ENCODE measurements around the gene LDHA. TPM values are rescaled to one million over a fixed set of nuclear protein-coding genes. Genes with fewer than 3 reads are reported as not detected.

LDHA gene
- total RNA-seq, 2 donors from 2014 or later, result 94.6 to 147 TPM

GRCh38 chr11:18390088-18390487 lies 4.3 kb upstream of the LDHA start:
- WGBS, 2 donors, result 78 to 80% methylated on average over 3 of the region's 3 CpGs
- H3K27ac ChIP-seq, result no peak overlapping the region
- ATAC-seq (no peak), DNase-seq (no peak)
- intact Hi-C loops (cut with DNase I), result loop anchor here (10.0 kb wide), 1 partner anchor 65 kb away; the partner anchor contains the start of genes GTF2H1 and HPS5
- H3K4me1 ChIP-seq, result peaks cover 10% of the 10 kb centered on the region
- no peaks in the 10 kb centered on the region for H3K36me3 ChIP-seq (replicated peaks in 1 of 2; ENCODE audit: insufficient read depth in 1 of 2, low read depth in 2 of 2)
- H3K9me3 ChIP-seq, result no peaks in the 10 kb centered on the region
- no peak overlapping the region for H3K4me3 ChIP-seq
- TF ChIP-seq POLR2A (IDR thresholded peaks at IDR 0.05) (no peak), CTCF (IDR thresholded peaks at IDR 0.05) (no peak)
- no peaks in the 10 kb centered on the region for H3K27me3 ChIP-seq

- intact Hi-C loops (cut with DNase I), result loop anchor here (10.0 kb wide), 1 partner anchor 68 kb away; the partner anchor contains the start of genes GTF2H1 and HPS5
- H3K36me3 ChIP-seq (replicated peaks in 1 of 2; ENCODE audit: insufficient read depth in 1 of 2, low read depth in 2 of 2), result peaks cover 0 to 5% of the 10 kb centered on the region in 2 donors
- peaks cover 22% of the 10 kb centered on the region for H3K4me1 ChIP-seq
- 87 to 95% methylated on average over 4 of the region's 4 CpGs for WGBS, 2 donors
- no peak overlapping the region for H3K27ac ChIP-seq
- H3K4me3 ChIP-seq, result no peak overlapping the region
- no peaks in the 10 kb centered on the region for H3K9me3 ChIP-seq
- H3K27me3 ChIP-seq, result no peaks in the 10 kb centered on the region
- ATAC-seq (no peak), DNase-seq (no peak)
- no peak for TF ChIP-seq CTCF (IDR thresholded peaks at IDR 0.05)
- TF ChIP-seq POLR2A (IDR thresholded peaks at IDR 0.05), result no peak
Observed at GRCh38 chr11:18392434-18393321, 1.7 kb upstream of the LDHA start.

- peaks cover 22% of the 10 kb centered on the region for H3K4me1 ChIP-seq
- ATAC-seq (no peak), DNase-seq (peak; percentile 25 to 47 (median 40))
- H3K9me3 ChIP-seq, result no peaks in the 10 kb centered on the region
- intact Hi-C loops (cut with DNase I), result loop anchor here (10.0 kb wide), 1 partner anchor 69 kb away; the partner anchor contains the start of genes GTF2H1 and HPS5
- H3K4me3 ChIP-seq, result no peak overlapping the region
- WGBS, 2 donors, result 73 to 76% methylated on average over 22 of the region's 22 CpGs
- no peaks in the 10 kb centered on the region for H3K27me3 ChIP-seq
- peak overlapping the region; percentile 92 to 98 (median 94) for H3K27ac ChIP-seq
- peaks cover 0 to 9% of the 10 kb centered on the region in 2 donors for H3K36me3 ChIP-seq (replicated peaks in 1 of 2; ENCODE audit: insufficient read depth in 1 of 2, low read depth in 2 of 2)
- no peak for TF ChIP-seq CTCF (IDR thresholded peaks at IDR 0.05)
- TF ChIP-seq POLR2A (IDR thresholded peaks at IDR 0.05), result no peak
Observed at GRCh38 chr11:18393581-18394274, 635 bp upstream of the LDHA start.

GRCh38 chr11:18394928-18395734 lies 768 bp downstream of the LDHA start:
- H3K27me3 ChIP-seq, result no peaks in the 10 kb centered on the region
- TF ChIP-seq CTCF (IDR thresholded peaks at IDR 0.05), result no peak
- no peak for TF ChIP-seq POLR2A (IDR thresholded peaks at IDR 0.05)
- no peaks in the 10 kb centered on the region for H3K9me3 ChIP-seq
- H3K36me3 ChIP-seq (replicated peaks in 1 of 2; ENCODE audit: insufficient read depth in 1 of 2, low read depth in 2 of 2), result peaks cover 0 to 16% of the 10 kb centered on the region in 2 donors
- ATAC-seq, result no peak
- WGBS, 2 donors, result 6 to 8% methylated on average over 20 to 36 of the region's 36 CpGs
- intact Hi-C loops (cut with DNase I), result loop anchor here (10.0 kb wide), 1 partner anchor 70 kb away; the partner anchor contains the start of genes GTF2H1 and HPS5
- peaks cover 22% of the 10 kb centered on the region for H3K4me1 ChIP-seq
- peak overlapping the region; percentile 49 to 83 for H3K4me3 ChIP-seq
- peak overlapping the region; percentile 92 to 98 (median 94) for H3K27ac ChIP-seq
- peak in 3 of 4 donors; percentile 11 to 35 (median 32) for DNase-seq

Data from body of pancreas (tissue), 4 donors.